Activated T-cell treated with anti-CD3 and anti-CD28 coated beads for 4 hours (primary cell): ENCODE measurements around the gene SCPEP1.
"Not testable (repeated sequence)": the region's sequence is repeated elsewhere in the genome, so short reads cannot be mapped to it uniquely, and the experiment has no call there.

Experiments used
- DNase-seq: peaks from one replicate; pipeline ENCODE4 v3.0.0-alpha.2; 2020

SCPEP1 gene

GRCh38 chr17:56977673-56978395 is at the start of gene SCPEP1:
TSS of gene SCPEP1 (plus strand) at chr17:56978131. CDS start at chr17:56978160, 29 bp downstream.
- peak; percentile 75 for DNase-seq

- DNase-seq: no peak
Measured at GRCh38 chr17:56928586-56928985, 49.3 kb upstream of the SCPEP1 start.

GRCh38 chr17:56929362-56929969 is 48.5 kb upstream of the SCPEP1 start:
- no peak for DNase-seq

- no peak for DNase-seq
Measured at GRCh38 chr17:56930739-56931337, 47.1 kb upstream of the SCPEP1 start.

- no peak for DNase-seq
Measured at GRCh38 chr17:56933151-56933745, 44.7 kb upstream of the SCPEP1 start.

- DNase-seq: no peak
Measured at GRCh38 chr17:56933868-56934267, 44.1 kb upstream of the SCPEP1 start.

GRCh38 chr17:56934280-56934679 is 43.7 kb upstream of the SCPEP1 start:
- DNase-seq: no peak

GRCh38 chr17:56935461-56935860 is 42.5 kb upstream of the SCPEP1 start:
- DNase-seq: no peak

- DNase-seq: no peak
Measured at GRCh38 chr17:56936697-56937322, 41.1 kb upstream of the SCPEP1 start.

- DNase-seq: no peak
Measured at GRCh38 chr17:56937687-56938086, 40.2 kb upstream of the SCPEP1 start.

- DNase-seq: not testable (repeated sequence)
Measured at GRCh38 chr17:56938206-56938605, 39.7 kb upstream of the SCPEP1 start.

GRCh38 chr17:56939869-56940484 is 38.0 kb upstream of the SCPEP1 start:
- DNase-seq: no peak

- no peak for DNase-seq
Measured at GRCh38 chr17:56943505-56944125, 34.3 kb upstream of the SCPEP1 start.

GRCh38 chr17:56945938-56946505 is 31.9 kb upstream of the SCPEP1 start:
- DNase-seq: no peak

GRCh38 chr17:56947741-56948140 is 30.2 kb upstream of the SCPEP1 start:
- DNase-seq: no peak

- DNase-seq: no peak
Measured at GRCh38 chr17:56948491-56948890, 29.4 kb upstream of the SCPEP1 start.

- no peak for DNase-seq
Measured at GRCh38 chr17:56949595-56949994, 28.3 kb upstream of the SCPEP1 start.

GRCh38 chr17:56956992-56957391 is 20.9 kb upstream of the SCPEP1 start:
- DNase-seq: no peak

GRCh38 chr17:56960596-56961538 is 17.1 kb upstream of the SCPEP1 start, which contains the start of gene COIL:
TSS of gene COIL (minus strand) at chr17:56961050. CDS start at chr17:56961019, 31 bp downstream.
- DNase-seq: peak; percentile 96

- not testable (repeated sequence) for DNase-seq
Measured at GRCh38 chr17:56965241-56965640, 12.7 kb upstream of the SCPEP1 start.

GRCh38 chr17:56965681-56966080 is 12.2 kb upstream of the SCPEP1 start:
- not testable (repeated sequence) for DNase-seq
